Caco-2 (cell line): Measurements from ENCODE around the gene RAB3A. TPM values are rescaled to one million over a fixed set of nuclear protein-coding genes. Genes with fewer than 3 reads are reported as not detected.
A peak's percentile ranks its signal among the peaks of the same experiment; 100 is the strongest.

ENCODE experiments used
- BruUV-seq: library from RNA; stranded (reverse); fragments of 400-500 nt; replicated peaks from 2 replicates; lab custom pipeline; 2021; lab: Mats Ljungman, UMichigan
- CTCF ChIA-PET: fragments of 300-600 bp; sonication (Branson Sonifier 250); formaldehyde crosslinking; loops from one replicate; lab custom pipeline; 2022; ENCODE audit warnings: antibody characterized with exemption; lab: Charles Lee
- POLR2A ChIA-PET: fragments of 300-600 bp; sonication (Branson Sonifier 250); formaldehyde crosslinking; loops from one replicate; lab custom pipeline; 2022; ENCODE audit warnings: antibody characterized with exemption; lab: Charles Lee
- DNase-seq, 2 experiments: peaks; one replicate each; pipeline versions ENCODE4 v3.0.0 to v3.0.0-alpha.2; 2020 to 2022
- H3K27me3 ChIP-seq: replicated peaks from 2 replicates; pipeline ENCODE4 v1.6.0; 2011; ENCODE audit warnings: low read length; ENCODE audit not compliant: control insufficient read depth, insufficient read depth
- H3K36me3 ChIP-seq: 2 replicates; pipeline ENCODE4 v1.5.1; 2011; ENCODE audit warnings: low read length; ENCODE audit not compliant: control insufficient read depth, insufficient read depth
- H3K4me1 ChIP-seq: fragments of 250-450 bp; sonication (Bioruptor Pico); 2 replicates; pipeline ENCODE4 v1.5.1; 2020; ENCODE audit warnings: mild to moderate bottlenecking
- H3K4me3 ChIP-seq: 2 replicates; pipeline ENCODE4 v1.5.1; 2011; ENCODE audit warnings: low read depth, mild to moderate bottlenecking, control low read depth, low read length
- H3K9me3 ChIP-seq: fragments of 250-450 bp; sonication (Bioruptor Pico); 2 replicates; pipeline ENCODE4 v1.5.1; 2020; ENCODE audit warnings: mild to moderate bottlenecking, moderate library complexity
- H3K27ac Mint-ChIP-seq: one replicate; pipeline ENCODE4 v1.8.0; 2022; ENCODE audit warnings: mixed read lengths; ENCODE audit not compliant: unreplicated experiment
- H3K27me3 Mint-ChIP-seq: one replicate; pipeline ENCODE4 v1.8.0; 2022; ENCODE audit warnings: mixed read lengths; ENCODE audit not compliant: insufficient read depth, unreplicated experiment
- H3K36me3 Mint-ChIP-seq: one replicate; pipeline ENCODE4 v1.8.0; 2022; ENCODE audit warnings: mild to moderate bottlenecking, mixed read lengths; ENCODE audit not compliant: insufficient read depth, unreplicated experiment
- H3K4me1 Mint-ChIP-seq: one replicate; pipeline ENCODE4 v1.8.0; 2022; ENCODE audit warnings: low read depth, mixed read lengths; ENCODE audit not compliant: unreplicated experiment
- H3K4me3 Mint-ChIP-seq: one replicate; pipeline ENCODE4 v1.8.0; 2022; ENCODE audit warnings: mild to moderate bottlenecking, moderate library complexity, mixed read lengths; ENCODE audit not compliant: unreplicated experiment
- H3K9me3 Mint-ChIP-seq: one replicate; pipeline ENCODE4 v1.8.0; 2022; ENCODE audit warnings: mixed read lengths; ENCODE audit not compliant: unreplicated experiment
- CTCF ChIP-seq, 2 experiments: fragments of 200-600 bp in 1 of 2; IDR thresholded peaks; 1 replicate in 1 of 2; 2 replicates in 1 of 2; pipeline versions ENCODE4 v1.5.1 to v1.8.0; 2011 to 2022; ENCODE audit warnings: antibody characterized with exemption in 1 of 2, control low read depth in 1 of 2, inconsistent platforms in 1 of 2, low read depth in 1 of 2, low read length in 1 of 2, mild to moderate bottlenecking in 1 of 2, moderate library complexity in 1 of 2; ENCODE audit not compliant: insufficient read depth in 1 of 2, severe bottlenecking in 1 of 2, unreplicated experiment in 1 of 2
- intact Hi-C: fragments of 100-400 bp; cut with micrococcal nuclease; formaldehyde crosslinking; loops from one replicate; pipeline ENCODE4 v1.10.0; 2022; ENCODE audit not compliant: unreplicated experiment
- total RNA-seq: library from RNA; stranded (reverse); gene quantifications from 2 replicates; pipeline ENCODE4 v1.2.3, GENCODE V29; 2022

The RAB3A gene
- total RNA-seq, 1 experiment from 2014 or later, result 2.3 TPM

- ChIA-PET CTCF (interaction anchor here (0.6 to 2.7 kb wide), 9 partner anchors 11 to 125 kb away, joined by 3 to 13 read pairs (median 5); partner anchors contain the start of gene MPV17L2), POLR2A (interaction anchor here (1.0 kb wide), 3 partner anchors 10 to 78 kb away, joined by 4 to 9 read pairs (median 5); partner anchors contain the start of genes JUND and MPV17L2)
- Histone ChIP-seq H3K27me3 (no peaks in the 10 kb centered on the region), H3K4me3 (peak overlapping the region; percentile 90), H3K9me3 (no peaks in the 10 kb centered on the region), H3K4me1 (peaks cover 5% of the 10 kb centered on the region; the same call in 1 of the 2 replicates), H3K36me3 (no peaks in the 10 kb centered on the region; the same call in 1 of the 2 replicates)
- peak overlapping the region; percentile 90 for H3K4me3 Mint-ChIP-seq
- H3K9me3 Mint-ChIP-seq, result no peaks in the 10 kb centered on the region
- H3K4me1 Mint-ChIP-seq, result no peaks in the 10 kb centered on the region
- no TSS peak for BruUV-seq
- H3K27me3 Mint-ChIP-seq, result no peaks in the 10 kb centered on the region
- peaks cover 10% of the 10 kb centered on the region for H3K36me3 Mint-ChIP-seq
- intact Hi-C loops, result no loop called here
- DNase-seq, result no peak
- no peak for TF ChIP-seq CTCF (IDR thresholded peaks at IDR 0.05; ENCODE audit: insufficient read depth in 1 of 2, low read depth in 1 of 2, low read length in 1 of 2, severe bottlenecking in 1 of 2, unreplicated experiment in 1 of 2)
- H3K27ac Mint-ChIP-seq, result peak overlapping the region; percentile 87
Observed at GRCh38 chr19:18203408-18203862, 407 bp downstream of the RAB3A start.

- POLR2A ChIA-PET, result interaction anchor here (1.0 kb wide), 1 partner anchor 10 kb away, joined by 5 read pairs; the partner anchor contains the start of gene MPV17L2
- peak; percentile 28 to 43 for TF ChIP-seq CTCF (IDR thresholded peaks at IDR 0.05; ENCODE audit: insufficient read depth in 1 of 2, low read depth in 1 of 2, low read length in 1 of 2, severe bottlenecking in 1 of 2, unreplicated experiment in 1 of 2)
- no TSS peak for BruUV-seq
Observed at GRCh38 chr19:18202778-18203407, 949 bp downstream of the RAB3A start.

GRCh38 chr19:18202397-18202777 lies 1.5 kb downstream of the RAB3A start:
- CTCF ChIA-PET, result no interaction called here

More at GRCh38 chr19:18202778-18203407, 949 bp downstream of the RAB3A start:
- no peaks in the 10 kb centered on the region for H3K9me3 Mint-ChIP-seq
- H3K36me3 Mint-ChIP-seq, result peaks cover 10% of the 10 kb centered on the region
- Histone ChIP-seq H3K36me3 (no peaks in the 10 kb centered on the region; the same call in 1 of the 2 replicates), H3K4me1 (peaks cover 5% of the 10 kb centered on the region; the same call in 1 of the 2 replicates), H3K9me3 (no peaks in the 10 kb centered on the region), H3K27me3 (no peaks in the 10 kb centered on the region), H3K4me3 (peak overlapping the region; percentile 90)
- CTCF ChIA-PET, result interaction anchor here (1.4 to 2.7 kb wide), 4 partner anchors 10 to 126 kb away, joined by 7 to 13 read pairs (median 8); partner anchors contain the start of gene MPV17L2
- peak overlapping the region; percentile 90 for H3K4me3 Mint-ChIP-seq
- H3K27me3 Mint-ChIP-seq, result no peaks in the 10 kb centered on the region
- intact Hi-C loops, result no loop called here
- peak overlapping the region; percentile 87 for H3K27ac Mint-ChIP-seq
- H3K4me1 Mint-ChIP-seq, result no peaks in the 10 kb centered on the region
- peak in 1 of 2 experiments; percentile 46 for DNase-seq

More at GRCh38 chr19:18202397-18202777, 1.5 kb downstream of the RAB3A start:
- Mint-ChIP-seq H3K9me3 (no peaks in the 10 kb centered on the region), H3K4me1 (no peaks in the 10 kb centered on the region), H3K27me3 (no peaks in the 10 kb centered on the region), H3K36me3 (peaks cover 10% of the 10 kb centered on the region), H3K4me3 (peak overlapping the region; percentile 90), H3K27ac (no peak overlapping the region)
- DNase-seq, result no peak
- Histone ChIP-seq H3K36me3 (no peaks in the 10 kb centered on the region; the same call in 1 of the 2 replicates), H3K4me3 (no peak overlapping the region; the same call in 1 of the 2 replicates), H3K9me3 (no peaks in the 10 kb centered on the region), H3K4me1 (peaks cover 5% of the 10 kb centered on the region; the same call in 1 of the 2 replicates), H3K27me3 (no peaks in the 10 kb centered on the region)
- POLR2A ChIA-PET, result interaction anchor here (1.0 kb wide), 1 partner anchor 9 kb away, joined by 5 read pairs; the partner anchor contains the start of gene MPV17L2
- no peak for TF ChIP-seq CTCF (IDR thresholded peaks at IDR 0.05; ENCODE audit: insufficient read depth in 1 of 2, low read depth in 1 of 2, low read length in 1 of 2, severe bottlenecking in 1 of 2, unreplicated experiment in 1 of 2)
- intact Hi-C loops, result no loop called here
- no TSS peak for BruUV-seq
